Ramos (cell line): ENCODE results near the gene FZD10.

Source experiments
- in situ Hi-C: fragments of 300-500 bp; cut with MboI; formaldehyde crosslinking; loops from one replicate; pipeline ENCODE4 v1.14.3; 2022; ENCODE audit warnings: low sequenced_read_pairs; ENCODE audit not compliant: unreplicated experiment

FZD10 gene

DNA sequence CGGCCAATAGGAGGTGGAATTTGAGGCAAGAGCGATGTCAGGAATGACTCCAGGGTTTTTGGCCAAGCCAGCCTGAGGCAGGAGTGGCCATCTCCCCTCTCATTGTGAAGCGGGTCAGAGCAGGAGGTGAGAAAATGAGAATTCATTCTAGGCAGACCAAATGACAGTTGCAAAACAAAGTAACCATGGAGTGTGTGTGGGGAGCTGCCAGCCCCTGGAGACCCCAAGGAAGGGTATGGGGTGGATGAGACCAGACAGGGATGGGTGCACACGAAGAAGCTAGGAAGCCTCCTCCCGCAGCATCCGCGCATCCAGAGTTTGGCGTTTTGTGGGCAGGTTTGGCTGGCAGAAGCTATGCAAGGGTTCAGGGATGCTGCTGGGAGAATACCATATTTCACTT, 38.8 kb downstream of the FZD10 start:
- in situ Hi-C loops, result no loop called here

- in situ Hi-C loops, result no loop called here
Observed at GRCh38 chr12:130202201-130202600, 39.9 kb downstream of the FZD10 start.

DNA sequence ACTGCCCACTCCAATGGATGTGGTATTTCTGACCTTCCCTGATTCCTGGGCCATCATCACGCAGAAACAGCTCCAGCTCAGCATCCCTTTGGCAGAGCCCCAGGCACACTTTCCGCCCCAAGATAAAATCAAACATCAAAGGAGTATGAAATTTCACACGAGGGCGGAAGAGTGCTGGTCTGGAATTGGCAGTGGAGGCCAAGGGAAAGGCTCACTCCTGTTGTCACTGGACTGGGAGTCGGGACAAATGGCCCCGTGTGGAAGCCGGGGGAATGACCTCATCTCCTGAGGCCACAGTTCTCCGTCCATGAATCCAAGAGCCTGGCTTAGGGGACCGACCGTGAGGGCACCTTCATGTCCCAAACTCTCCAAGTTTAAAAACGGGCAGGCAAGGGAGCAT, 40.9 kb downstream of the FZD10 start:
- in situ Hi-C loops, result no loop called here

- in situ Hi-C loops, result no loop called here
Observed at GRCh38 chr12:130204541-130204953, 42.3 kb downstream of the FZD10 start.

DNA sequence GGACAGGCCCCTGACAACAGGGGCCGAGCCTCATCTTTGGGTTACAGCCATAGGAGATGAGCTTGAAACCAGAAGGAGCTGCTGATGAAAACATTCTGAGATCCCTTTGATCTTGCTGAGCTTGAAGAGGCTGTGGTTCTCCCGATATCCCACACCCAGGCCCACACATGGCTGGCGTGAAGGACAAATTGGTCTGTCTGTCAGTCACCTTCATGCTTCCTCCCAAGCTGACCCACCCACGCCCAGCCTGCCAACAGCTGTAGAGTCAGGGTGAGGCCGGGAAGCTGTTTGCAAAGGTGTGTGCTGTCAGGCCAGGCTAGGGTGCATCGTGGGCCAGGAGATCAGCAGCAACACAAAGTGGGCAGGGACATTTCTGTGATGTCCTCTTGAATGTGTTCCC, 43.2 kb downstream of the FZD10 start:
- in situ Hi-C loops, result no loop called here

DNA sequence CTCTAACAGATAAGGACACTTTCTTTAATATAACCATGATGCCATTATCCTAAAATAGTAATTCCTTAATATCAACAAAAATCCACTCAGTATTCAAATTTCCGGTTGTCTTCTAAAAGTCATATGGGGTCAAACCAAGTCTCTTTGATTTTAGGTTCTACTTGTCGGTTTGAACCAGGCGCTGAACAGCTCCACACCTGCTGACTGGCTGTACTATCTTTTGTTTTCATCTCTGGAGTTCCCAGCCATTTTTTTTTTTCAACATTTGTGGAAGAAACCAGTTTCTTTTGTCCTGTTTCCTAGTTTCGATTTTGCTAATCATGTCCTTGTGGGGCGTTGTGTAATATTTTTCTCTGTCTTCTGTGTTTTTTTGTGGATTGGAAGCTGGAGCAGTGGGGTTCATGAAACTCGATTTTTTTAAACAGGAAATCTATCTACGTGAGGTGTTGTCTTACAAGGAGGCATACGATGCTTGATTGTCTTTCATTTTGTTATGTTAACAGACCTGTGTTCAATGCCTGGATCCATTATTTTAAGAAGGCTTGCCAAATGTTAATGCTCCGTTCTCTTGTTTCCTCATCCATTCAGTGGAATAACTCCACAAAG, 50.2 kb downstream of the FZD10 start:
- in situ Hi-C loops, result no loop called here

- in situ Hi-C loops, result no loop called here
Observed at GRCh38 chr12:130213249-130213648, 51.0 kb downstream of the FZD10 start.

DNA sequence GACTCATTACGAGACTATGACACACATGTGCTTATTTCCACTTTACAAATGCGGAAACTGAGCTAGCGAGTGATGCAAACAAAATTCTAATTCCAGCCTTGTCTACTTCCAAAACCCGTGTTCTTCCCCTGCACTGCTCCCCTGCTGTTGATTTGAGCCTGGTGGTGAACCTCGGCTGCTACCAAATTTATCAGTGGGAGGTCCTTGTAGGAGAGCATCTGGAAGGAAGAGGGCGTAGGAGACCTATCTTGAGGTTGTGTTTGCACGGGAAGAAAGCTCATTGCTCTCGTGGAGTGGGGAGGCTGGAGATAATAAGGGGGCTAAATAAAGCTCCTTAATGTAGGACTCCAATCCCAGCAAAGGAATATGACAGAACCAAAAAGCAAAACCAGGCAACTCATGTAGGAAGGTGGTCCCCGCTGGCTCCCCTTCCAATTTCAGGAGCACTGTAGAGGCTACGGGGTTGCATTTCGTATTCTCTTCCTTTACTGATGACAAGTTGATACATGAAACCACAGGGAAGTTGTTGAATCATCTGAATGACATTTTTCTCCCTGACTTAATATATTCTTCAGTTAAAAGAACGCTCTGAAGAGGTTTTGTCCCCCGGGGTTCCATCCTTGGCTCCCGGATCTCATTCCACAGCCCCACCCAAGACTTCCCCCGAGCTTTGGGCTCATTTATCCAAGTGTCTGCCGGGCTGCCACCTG, 52.6 kb downstream of the FZD10 start:
- in situ Hi-C loops, result no loop called here
